ENCODE measurements around the gene RASAL2.

DNA sequence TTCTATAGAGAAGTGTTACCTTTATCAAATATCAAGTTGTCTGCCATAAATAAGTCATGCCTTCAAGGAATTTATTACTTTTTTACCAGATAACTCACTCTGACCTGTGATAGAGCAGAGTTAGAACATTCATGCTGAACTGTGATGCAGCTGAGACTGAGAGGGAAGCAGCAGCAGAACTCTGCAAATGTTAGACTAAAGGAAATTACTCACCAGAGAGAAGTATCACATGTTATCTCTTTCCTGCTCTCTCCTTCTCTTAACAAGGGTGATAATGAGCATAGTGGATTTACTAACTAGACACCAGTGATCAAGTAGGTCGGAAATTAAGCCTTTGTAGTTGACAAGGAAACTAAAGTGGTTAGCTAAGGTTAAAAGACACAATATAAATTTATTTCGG lies 181.6 kb downstream of the RASAL2 start:
- TF ChIP-seq, protein P1, sequence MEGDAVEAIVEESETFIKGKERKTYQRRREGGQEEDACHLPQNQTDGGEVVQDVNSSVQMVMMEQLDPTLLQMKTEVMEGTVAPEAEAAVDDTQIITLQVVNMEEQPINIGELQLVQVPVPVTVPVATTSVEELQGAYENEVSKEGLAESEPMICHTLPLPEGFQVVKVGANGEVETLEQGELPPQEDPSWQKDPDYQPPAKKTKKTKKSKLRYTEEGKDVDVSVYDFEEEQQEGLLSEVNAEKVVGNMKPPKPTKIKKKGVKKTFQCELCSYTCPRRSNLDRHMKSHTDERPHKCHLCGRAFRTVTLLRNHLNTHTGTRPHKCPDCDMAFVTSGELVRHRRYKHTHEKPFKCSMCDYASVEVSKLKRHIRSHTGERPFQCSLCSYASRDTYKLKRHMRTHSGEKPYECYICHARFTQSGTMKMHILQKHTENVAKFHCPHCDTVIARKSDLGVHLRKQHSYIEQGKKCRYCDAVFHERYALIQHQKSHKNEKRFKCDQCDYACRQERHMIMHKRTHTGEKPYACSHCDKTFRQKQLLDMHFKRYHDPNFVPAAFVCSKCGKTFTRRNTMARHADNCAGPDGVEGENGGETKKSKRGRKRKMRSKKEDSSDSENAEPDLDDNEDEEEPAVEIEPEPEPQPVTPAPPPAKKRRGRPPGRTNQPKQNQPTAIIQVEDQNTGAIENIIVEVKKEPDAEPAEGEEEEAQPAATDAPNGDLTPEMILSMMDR (IDR thresholded peaks at IDR 0.05), result no peak
- no peak for TF ChIP-seq POLR2A (IDR thresholded peaks at IDR 0.05)

Measured in adrenal gland (tissue), 5 donors.